Glutamatergic neuron (in vitro differentiated cells): ENCODE measurements around the gene L1TD1. TPM values are rescaled to one million over a fixed set of nuclear protein-coding genes. Genes with fewer than 3 reads are reported as not detected.
"Not testable (repeated sequence)": the region's sequence is repeated elsewhere in the genome, so short reads cannot be mapped to it uniquely, and the experiment has no call there.

Experiments
- DNase-seq: peaks from one replicate; pipeline ENCODE4 v3.0.0; 2022
- H3K27ac Mint-ChIP-seq: one replicate; pipeline ENCODE4 v1.8.0; 2020; ENCODE audit warnings: mild to moderate bottlenecking, mixed read lengths, inconsistent platforms; ENCODE audit not compliant: unreplicated experiment
- H3K27me3 Mint-ChIP-seq: one replicate; pipeline ENCODE4 v1.8.0; 2020; ENCODE audit warnings: mild to moderate bottlenecking, moderate library complexity, mixed read lengths, inconsistent platforms; ENCODE audit not compliant: unreplicated experiment
- H3K36me3 Mint-ChIP-seq: one replicate; pipeline ENCODE4 v1.8.0; 2020; ENCODE audit warnings: mild to moderate bottlenecking, mixed read lengths, inconsistent platforms; ENCODE audit not compliant: unreplicated experiment
- H3K4me1 Mint-ChIP-seq: one replicate; pipeline ENCODE4 v1.8.0; 2020; ENCODE audit warnings: mild to moderate bottlenecking, low read depth, mixed read lengths, inconsistent platforms; ENCODE audit not compliant: unreplicated experiment
- H3K4me3 Mint-ChIP-seq: one replicate; pipeline ENCODE4 v1.8.0; 2020; ENCODE audit warnings: mild to moderate bottlenecking, mixed read lengths, inconsistent platforms; ENCODE audit not compliant: unreplicated experiment
- H3K9me3 Mint-ChIP-seq: one replicate; pipeline ENCODE4 v1.8.0; 2020; ENCODE audit warnings: mild to moderate bottlenecking, moderate library complexity, mixed read lengths, inconsistent platforms; ENCODE audit not compliant: unreplicated experiment
- long read RNA-seq: library from polyadenylated mRNA; unstranded; transcript quantifications from one replicate; pipeline ENCODE4 v2.0.0, GENCODE V29; 2020; ENCODE audit not compliant: unreplicated experiment
- total RNA-seq: library from RNA; stranded (reverse); fragmentation: NEBNext Ultra II Directional; extraction: Animal tissue kit (Norgen Biotek cat#: 25700); gene quantifications from one replicate; pipeline ENCODE4 v1.2.1, GENCODE V29; 2021; ENCODE audit not compliant: unreplicated experiment
- TF ChIP-seq, protein P1 (sequence below): fragments of 200-600 bp; sonication (generic); IDR thresholded peaks from one replicate; pipeline ENCODE4 v1.5.0; 2021; ENCODE audit not compliant: partially characterized antibody, unreplicated experiment

L1TD1 gene, protein sequence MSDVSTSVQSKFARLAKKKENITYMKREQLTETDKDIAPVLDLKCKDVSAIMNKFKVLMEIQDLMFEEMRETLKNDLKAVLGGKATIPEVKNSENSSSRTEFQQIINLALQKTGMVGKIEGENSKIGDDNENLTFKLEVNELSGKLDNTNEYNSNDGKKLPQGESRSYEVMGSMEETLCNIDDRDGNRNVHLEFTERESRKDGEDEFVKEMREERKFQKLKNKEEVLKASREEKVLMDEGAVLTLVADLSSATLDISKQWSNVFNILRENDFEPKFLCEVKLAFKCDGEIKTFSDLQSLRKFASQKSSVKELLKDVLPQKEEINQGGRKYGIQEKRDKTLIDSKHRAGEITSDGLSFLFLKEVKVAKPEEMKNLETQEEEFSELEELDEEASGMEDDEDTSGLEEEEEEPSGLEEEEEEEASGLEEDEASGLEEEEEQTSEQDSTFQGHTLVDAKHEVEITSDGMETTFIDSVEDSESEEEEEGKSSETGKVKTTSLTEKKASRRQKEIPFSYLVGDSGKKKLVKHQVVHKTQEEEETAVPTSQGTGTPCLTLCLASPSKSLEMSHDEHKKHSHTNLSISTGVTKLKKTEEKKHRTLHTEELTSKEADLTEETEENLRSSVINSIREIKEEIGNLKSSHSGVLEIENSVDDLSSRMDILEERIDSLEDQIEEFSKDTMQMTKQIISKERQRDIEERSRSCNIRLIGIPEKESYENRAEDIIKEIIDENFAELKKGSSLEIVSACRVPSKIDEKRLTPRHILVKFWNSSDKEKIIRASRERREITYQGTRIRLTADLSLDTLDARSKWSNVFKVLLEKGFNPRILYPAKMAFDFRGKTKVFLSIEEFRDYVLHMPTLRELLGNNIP
- 1.8 TPM for total RNA-seq
- long read RNA-seq, partial matches to known transcripts, result 2 of 2 reads
- long read RNA-seq, other reads (novel, unspliced or antisense), result 0 of 2 reads

DNA sequence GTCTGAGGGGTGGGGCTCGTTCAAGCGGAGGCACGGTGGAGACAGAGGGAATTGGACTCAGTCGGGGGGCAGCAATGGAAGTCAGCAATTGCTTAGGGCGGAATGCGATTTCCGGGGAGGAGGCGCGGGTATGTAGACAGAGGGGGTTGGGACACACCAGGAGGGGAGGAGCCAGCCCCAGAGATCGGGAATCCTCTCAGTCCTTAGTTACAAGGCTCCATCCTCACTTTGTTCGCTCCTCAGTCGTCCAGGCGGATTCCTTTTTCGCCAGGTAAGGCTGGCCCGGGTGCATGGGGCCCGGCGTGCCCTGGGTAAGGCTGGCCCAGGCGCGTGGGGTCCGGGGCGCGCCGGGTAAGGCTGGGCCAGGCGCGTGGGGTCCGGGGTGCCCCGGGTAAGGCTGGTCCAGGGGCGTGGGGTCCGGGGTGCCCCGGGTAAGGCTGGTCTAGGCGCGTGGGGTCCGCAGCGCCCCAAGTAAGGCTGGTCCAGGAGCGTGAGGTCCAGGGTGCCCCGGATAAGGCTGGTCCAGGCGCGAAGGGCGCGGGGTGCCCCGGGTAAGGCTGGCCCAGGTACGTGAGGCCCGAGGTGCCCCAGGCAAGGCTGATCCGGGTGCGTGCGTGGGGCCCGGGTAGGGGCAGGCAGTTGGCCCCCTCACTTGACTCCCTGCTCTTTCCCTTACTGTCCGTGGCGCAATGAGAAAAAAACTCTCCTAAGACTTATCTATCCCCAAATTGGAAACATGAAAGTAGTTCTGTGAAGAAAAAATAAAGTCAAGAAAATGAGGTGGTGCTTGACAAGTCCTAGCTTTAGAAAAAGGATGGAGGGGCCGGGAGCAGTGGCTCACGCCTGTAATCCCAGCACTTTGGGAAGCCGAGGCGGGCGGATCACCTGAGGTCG lies at the start of gene L1TD1:
Gene L1TD1 (plus strand): TSS at position 199 of the 894 bp plus-strand sequence. CDS start 11,780 bp downstream, outside the sequence.
- DNase-seq, result peak; percentile 31
- H3K9me3 Mint-ChIP-seq, result peaks cover 2% of the 10 kb centered on the region
- peak within 1 kb of the TSS; percentile 78 for H3K4me3 Mint-ChIP-seq
- TF ChIP-seq, protein P1, sequence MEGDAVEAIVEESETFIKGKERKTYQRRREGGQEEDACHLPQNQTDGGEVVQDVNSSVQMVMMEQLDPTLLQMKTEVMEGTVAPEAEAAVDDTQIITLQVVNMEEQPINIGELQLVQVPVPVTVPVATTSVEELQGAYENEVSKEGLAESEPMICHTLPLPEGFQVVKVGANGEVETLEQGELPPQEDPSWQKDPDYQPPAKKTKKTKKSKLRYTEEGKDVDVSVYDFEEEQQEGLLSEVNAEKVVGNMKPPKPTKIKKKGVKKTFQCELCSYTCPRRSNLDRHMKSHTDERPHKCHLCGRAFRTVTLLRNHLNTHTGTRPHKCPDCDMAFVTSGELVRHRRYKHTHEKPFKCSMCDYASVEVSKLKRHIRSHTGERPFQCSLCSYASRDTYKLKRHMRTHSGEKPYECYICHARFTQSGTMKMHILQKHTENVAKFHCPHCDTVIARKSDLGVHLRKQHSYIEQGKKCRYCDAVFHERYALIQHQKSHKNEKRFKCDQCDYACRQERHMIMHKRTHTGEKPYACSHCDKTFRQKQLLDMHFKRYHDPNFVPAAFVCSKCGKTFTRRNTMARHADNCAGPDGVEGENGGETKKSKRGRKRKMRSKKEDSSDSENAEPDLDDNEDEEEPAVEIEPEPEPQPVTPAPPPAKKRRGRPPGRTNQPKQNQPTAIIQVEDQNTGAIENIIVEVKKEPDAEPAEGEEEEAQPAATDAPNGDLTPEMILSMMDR, result no peak
- H3K27me3 Mint-ChIP-seq, result peaks cover 12% of the 10 kb centered on the region
- no peak within 1 kb of the TSS for H3K27ac Mint-ChIP-seq
- peaks cover 6% of the 10 kb centered on the region for H3K4me1 Mint-ChIP-seq
- peaks cover 6% of the 10 kb centered on the region for H3K36me3 Mint-ChIP-seq

DNA sequence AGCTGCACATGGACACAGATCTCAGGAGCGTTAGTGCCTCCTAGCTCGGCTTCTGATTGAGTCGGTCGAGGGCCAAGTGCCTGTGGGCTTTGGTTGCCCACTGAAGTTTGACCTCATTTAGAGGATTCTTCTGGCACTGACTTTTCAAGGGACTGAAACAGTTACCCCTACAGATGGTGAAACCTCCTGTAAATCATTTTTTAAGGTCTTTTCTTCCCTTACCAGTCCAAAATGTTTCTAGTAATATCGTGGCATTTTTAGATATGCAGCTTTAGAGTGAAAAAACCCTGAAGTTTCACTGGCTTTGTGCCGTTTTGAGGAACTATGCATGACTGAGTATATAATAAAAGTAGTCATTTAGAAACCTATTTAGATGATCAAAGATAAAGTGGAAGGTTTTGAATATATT lies 34.7 kb upstream of the L1TD1 start:
- TF ChIP-seq, protein P1, result no peak
- Mint-ChIP-seq H3K27me3 (no peaks in the 10 kb centered on the region), H3K9me3 (no peaks in the 10 kb centered on the region)

DNA sequence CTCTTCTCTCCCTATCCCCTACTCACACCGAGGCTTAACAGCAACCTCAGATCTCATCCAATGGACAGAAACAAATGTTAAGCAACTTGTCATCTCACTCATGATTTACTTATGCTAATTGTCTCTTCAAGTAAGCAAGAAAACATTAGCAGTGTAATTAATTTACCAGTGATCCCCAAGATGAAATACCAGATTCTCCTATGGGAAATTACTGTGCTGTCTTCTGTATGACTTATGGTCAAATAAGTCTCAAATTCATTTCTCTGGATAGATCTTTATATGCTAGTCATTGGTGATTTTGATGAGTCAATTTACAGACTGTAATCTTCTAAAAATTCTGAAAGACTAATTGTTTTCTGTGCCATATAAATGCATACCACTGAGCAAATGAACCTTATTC lies 32.9 kb upstream of the L1TD1 start:
- H3K4me1 Mint-ChIP-seq, result no peaks in the 10 kb centered on the region
- H3K27me3 Mint-ChIP-seq, result no peaks in the 10 kb centered on the region
- no peak overlapping the region for H3K27ac Mint-ChIP-seq
- TF ChIP-seq, protein P1, result no peak
- H3K9me3 Mint-ChIP-seq, result no peaks in the 10 kb centered on the region
- no peak overlapping the region for H3K4me3 Mint-ChIP-seq
- DNase-seq, result no peak
- H3K36me3 Mint-ChIP-seq, result no peaks in the 10 kb centered on the region

More for the DNA sequence above, 34.7 kb upstream of the L1TD1 start:
- Mint-ChIP-seq H3K4me3 (no peak overlapping the region), H3K36me3 (no peaks in the 10 kb centered on the region), H3K4me1 (no peaks in the 10 kb centered on the region), H3K27ac (no peak overlapping the region)
- DNase-seq, result no peak

DNA sequence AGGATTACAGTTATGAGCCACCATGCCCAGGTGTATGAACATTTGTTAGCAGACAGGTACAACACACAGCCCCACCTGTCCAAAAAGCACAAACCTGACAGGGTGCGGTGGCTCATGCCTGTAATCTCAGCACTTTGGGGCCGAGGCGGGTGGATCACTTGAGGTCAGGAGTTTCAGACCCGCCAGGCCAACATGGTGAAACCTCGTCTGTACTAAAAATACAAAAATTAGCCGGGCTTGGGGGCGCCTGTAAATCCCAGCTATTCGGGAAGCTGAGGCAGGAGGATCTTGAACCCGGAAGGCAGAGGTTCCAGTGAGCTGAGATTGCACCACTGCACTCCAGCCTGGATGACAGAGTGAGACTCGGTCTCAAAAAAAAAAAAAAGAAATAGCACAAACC lies 24.3 kb upstream of the L1TD1 start:
- not testable (repeated sequence) for H3K4me1 Mint-ChIP-seq, H3K27me3 Mint-ChIP-seq, H3K27ac Mint-ChIP-seq, H3K36me3 Mint-ChIP-seq, DNase-seq, H3K9me3 Mint-ChIP-seq, H3K4me3 Mint-ChIP-seq

DNA sequence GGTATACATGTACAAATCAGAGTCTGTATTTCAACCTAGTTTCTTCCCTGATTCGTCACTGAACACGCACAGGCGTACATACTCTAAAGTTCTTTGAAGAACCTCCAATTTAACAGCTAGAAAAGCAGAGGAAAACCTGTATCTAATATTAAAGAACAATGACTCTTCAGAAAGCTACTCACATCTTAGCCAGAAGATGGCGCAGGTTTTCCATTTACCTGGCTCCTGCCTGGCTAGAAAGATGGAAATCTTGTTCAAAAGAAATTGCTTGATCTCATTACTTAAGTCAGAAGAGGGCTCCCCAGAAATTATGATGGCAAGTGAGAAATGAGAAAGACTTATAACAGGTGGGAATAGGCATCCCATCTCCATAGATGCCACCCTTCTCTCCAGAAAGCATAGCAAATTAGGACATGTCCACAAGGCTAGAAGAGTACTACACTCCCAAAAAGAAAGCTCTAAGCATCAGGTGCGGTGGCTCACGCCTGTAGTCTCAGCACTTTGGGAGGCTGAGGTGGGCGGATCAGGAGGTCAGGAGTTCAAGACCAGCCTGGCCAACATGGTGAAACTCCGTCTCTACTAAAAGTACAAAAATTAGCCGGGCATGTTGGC lies 19.0 kb upstream of the L1TD1 start:
- peak; percentile 32 for DNase-seq
- Mint-ChIP-seq H3K36me3 (no peaks in the 10 kb centered on the region), H3K9me3 (peaks cover 3% of the 10 kb centered on the region), H3K4me3 (no peak overlapping the region), H3K4me1 (peaks cover 3% of the 10 kb centered on the region), H3K27me3 (no peaks in the 10 kb centered on the region), H3K27ac (no peak overlapping the region)
- TF ChIP-seq, protein P1, result peak; percentile 65
